T1000 (cell line): Measurements from ENCODE around the gene DOCK7.

Experiments used
- DNase-seq: peaks from one replicate; lab custom pipeline; 2025; ENCODE audit warnings: mixed read lengths; lab: John Stamatoyannopoulos, UW

Gene DOCK7

GRCh38 chr1:62444701-62445100 lies 243.5 kb downstream of the DOCK7 start:
- DNase-seq: no peak

- DNase-seq: no peak
Observed at GRCh38 chr1:62439652-62440371, 248.4 kb downstream of the DOCK7 start.

GRCh38 chr1:62438163-62438562 lies 250.0 kb downstream of the DOCK7 start:
- no peak for DNase-seq

GRCh38 chr1:62437273-62437940 lies 250.8 kb downstream of the DOCK7 start:
- no peak for DNase-seq

- DNase-seq: peak; percentile 99
Observed at GRCh38 chr1:62436466-62437272, 251.5 kb downstream of the DOCK7 start, which contains the start of gene USP1. USP1 (plus strand) TSS chr1:62437049; CDS start chr1:62439868, 2,819 bp downstream.

GRCh38 chr1:62436039-62436465 lies 252.1 kb downstream of the DOCK7 start:
- DNase-seq: no peak

- no peak for DNase-seq
Observed at GRCh38 chr1:62435231-62436038, 252.8 kb downstream of the DOCK7 start.

- DNase-seq: no peak
Observed at GRCh38 chr1:62434618-62435001, 253.6 kb downstream of the DOCK7 start.

GRCh38 chr1:62433861-62434617 lies 254.1 kb downstream of the DOCK7 start:
- no peak for DNase-seq

- no peak for DNase-seq
Observed at GRCh38 chr1:62429581-62429980, 258.6 kb downstream of the DOCK7 start.

GRCh38 chr1:62428351-62428750 lies 259.8 kb downstream of the DOCK7 start:
- DNase-seq: no peak

- no peak for DNase-seq
Observed at GRCh38 chr1:62426794-62427193, 261.4 kb downstream of the DOCK7 start.

GRCh38 chr1:62426237-62426636 lies 261.9 kb downstream of the DOCK7 start:
- DNase-seq: no peak

- no peak for DNase-seq
Observed at GRCh38 chr1:62425041-62425440, 263.1 kb downstream of the DOCK7 start.

GRCh38 chr1:62424411-62424810 lies 263.8 kb downstream of the DOCK7 start:
- DNase-seq: no peak

GRCh38 chr1:62423580-62424242 lies 264.5 kb downstream of the DOCK7 start:
- DNase-seq: no peak

GRCh38 chr1:62420214-62420613 lies 268.0 kb downstream of the DOCK7 start:
- DNase-seq: no peak

- no peak for DNase-seq
Observed at GRCh38 chr1:62417351-62417999, 270.7 kb downstream of the DOCK7 start.

GRCh38 chr1:62415687-62416086 lies 272.5 kb downstream of the DOCK7 start:
- no peak for DNase-seq

- no peak for DNase-seq
Observed at GRCh38 chr1:62407398-62408009, 280.7 kb downstream of the DOCK7 start.
